CD4-positive, alpha-beta T cell treated with Interleukin-21 for 1 hour (primary cell): ENCODE measurements around the gene GXYLT2.
A peak's percentile ranks its signal among the peaks of the same experiment; 100 is the strongest.

Source experiments
- DNase-seq: peaks from one replicate; pipeline ENCODE4 v3.0.0-alpha.2; 2020

The GXYLT2 gene

DNA sequence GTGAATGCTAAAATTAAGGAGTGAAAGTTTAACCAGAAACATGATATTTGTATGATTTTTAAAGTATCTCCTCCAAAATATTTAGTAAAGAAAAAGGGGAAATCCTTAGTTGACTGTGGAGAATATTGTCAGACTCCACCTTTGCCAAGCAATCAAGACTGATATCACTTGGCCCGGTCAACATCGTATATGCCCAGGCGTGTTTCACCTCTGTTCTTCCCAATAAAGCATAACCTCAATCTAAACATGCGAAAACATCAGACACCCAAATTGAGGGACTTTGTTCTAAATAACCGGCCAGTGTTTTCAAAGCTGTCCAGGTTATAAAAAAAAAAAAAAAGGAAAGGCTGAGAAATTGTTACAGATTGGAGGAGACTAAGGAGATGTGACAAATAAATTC, 54.6 kb downstream of the GXYLT2 start:
- no peak for DNase-seq

DNA sequence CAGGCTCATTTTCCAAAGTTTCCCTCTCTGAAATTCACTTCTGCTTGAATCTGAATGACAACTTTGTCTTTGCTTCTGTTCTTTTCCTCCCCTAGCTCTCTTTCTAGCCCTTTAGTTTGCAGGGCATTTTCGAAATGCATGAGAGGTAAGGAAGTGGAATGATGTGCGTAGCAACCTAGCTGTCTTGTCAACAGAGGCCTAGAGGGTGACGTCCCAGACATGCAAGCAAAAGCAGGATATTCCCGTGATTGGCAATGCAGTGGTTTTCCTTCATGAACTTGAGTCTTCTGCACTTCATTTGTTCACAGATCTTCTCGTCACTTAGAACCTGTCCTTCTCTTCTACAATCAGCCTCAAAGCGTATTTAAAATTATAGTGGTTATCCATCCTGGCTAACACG, 56.9 kb downstream of the GXYLT2 start:
- DNase-seq, result no peak

DNA sequence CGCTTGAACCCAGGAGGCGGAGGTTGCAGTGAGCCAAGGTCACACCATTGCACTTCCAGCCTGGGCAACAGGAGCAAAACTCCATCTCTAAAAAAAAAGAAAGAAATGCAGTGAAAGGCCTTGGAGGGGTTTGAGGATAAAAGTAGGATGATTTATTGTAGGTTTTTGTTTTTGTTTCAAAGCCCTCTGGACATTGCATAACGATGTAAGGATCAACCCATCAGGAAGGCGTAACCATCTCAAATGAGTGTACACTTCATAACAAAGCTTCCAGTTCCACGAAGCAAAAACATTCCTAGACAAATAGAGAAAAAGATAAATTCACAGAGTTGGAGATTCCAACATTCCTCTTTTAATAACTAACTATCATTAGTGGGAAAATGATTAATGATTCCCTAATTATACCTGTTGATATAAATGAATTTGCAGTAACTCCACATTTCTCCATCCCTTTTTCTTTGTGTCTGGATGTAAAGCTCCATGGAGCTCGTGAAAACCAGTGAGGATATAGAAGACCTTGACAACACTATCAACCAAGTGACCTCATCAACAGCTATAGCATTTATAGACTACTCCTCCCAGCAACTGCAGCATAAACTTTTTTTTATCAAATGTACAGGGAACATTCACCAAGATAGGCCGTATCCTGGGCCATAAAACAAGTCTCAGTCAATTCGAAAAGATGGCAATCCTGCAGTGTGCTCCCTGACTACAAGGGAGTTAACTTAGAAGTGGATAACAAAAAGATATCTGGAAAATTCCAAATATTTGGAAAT, 60.1 kb downstream of the GXYLT2 start:
- DNase-seq, result no peak

DNA sequence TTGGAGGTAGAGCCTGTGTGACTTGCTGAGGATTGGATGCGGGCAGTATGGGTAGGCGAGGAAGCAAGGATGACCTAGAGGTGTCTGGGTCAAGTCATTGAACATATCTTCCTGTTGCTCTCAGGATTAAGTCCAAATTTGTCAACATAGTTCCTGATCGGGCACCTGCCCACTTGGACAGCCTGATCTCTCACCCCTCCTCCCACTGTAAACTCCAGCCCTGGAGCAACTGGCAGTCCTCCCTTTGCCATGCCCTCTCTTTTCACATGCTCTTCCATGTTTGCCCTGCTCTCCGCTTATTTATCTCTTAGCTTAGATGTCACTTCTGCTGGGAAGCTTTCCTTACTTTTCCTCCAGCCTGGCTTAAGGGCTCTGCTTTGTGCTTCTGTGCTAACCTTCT, 61.2 kb downstream of the GXYLT2 start:
- no peak for DNase-seq

DNA sequence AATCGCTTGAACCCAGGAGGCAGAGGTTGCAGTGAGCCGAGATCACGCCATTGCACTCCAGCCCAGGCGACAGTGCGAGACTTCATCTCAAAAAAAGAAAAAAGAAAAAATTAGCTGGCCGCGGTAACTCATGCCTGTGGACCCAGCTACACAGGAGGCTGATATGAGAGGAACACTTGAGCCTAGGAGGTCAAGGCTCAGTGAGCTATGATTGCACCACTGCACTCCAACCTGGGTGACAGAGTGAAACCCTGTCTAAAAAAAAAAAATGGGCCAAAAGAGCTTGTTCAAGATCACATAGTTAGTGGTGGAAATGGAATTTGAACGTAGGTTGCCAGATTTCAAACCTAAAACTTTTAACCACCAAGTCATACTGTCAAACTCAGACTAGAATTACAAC, 62.5 kb downstream of the GXYLT2 start:
- DNase-seq, result no peak

DNA sequence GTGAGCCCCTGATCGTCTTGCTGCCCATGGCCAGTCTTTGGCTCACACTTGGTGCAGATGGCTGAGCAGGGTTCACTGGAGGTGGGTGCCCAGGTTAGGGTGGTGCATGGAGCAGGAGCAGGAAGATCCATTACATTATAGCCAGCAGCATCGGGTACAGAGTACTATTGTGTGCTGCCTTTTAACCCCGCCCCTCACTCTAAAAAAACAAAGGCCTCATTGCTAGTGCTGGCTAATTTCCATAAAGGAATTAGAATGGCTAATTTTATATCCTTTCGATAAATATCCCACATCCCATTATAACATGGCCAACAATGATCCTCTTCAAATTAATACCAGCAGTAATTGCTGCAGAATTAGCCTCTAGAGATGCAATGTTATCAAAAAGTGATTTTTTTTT, 63.0 kb downstream of the GXYLT2 start:
- no peak for DNase-seq

DNA sequence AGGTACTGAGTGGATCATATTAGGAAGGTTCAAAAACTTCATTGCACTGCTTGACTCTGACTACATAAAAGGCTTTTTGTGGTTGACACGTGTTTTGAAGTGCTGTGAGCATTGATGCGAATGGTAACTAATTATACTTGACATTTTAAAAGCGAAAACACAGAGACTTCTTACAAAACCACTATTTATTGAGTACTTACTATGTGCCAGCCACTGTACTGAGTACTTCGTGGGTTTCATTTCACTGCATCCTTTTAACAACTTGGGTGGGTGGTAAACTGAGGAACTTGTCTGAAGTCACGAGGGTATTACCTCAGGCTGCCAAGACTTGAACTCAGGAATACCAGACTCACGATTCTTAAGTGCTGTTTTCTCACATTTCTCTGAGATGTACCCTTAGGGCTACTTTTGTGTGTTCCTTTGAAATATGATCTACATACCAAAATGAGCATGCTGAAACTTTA, 63.4 kb downstream of the GXYLT2 start:
- DNase-seq, result no peak

DNA sequence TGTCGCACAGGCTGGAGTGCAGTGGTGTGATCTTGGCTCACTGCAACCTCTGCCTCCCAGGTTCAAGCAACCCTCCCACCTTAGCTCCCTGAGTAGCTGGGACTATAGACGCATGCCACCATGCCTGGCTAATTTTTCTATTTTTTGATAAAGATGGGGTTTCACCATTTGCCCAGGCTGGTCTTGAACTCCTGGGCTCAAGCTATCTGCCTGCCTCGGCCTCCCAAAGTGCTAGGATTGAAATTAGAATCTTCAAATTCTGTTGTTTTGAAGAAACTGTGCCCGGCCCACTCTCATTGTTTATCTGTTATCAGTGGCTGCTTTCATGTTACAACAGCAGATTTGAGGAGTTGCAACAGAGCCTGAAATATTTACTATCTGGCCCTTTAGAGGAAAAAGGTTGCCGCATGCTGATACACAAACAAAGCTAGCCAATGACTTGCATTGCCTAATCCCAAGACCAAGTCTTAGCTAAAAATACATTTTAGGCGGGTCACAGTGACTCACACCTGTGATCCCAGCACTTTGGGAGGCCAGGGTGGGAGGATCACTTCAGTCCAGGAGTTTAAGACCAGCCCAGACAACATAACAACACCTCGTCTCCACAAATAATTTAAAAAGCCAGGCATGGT, 65.6 kb downstream of the GXYLT2 start:
- no peak for DNase-seq

DNA sequence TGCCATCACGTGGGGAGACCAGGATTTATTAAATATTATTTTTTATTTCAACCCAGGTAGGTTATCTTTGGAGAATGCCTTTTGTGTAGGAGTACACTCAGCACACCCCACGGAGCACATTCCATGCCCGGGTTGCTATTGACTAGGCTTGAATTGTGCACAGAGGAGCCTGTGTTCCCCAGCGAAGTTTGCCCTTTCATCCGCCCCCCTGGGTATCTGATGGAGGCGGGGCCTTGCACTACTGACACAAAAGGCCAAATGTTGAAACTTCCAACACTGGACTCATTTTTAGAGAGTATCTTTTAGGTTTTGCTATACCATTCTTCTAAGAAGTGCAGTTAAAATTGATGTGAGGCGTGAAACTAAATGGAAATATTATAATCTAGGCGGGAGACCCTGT, 69.5 kb downstream of the GXYLT2 start:
- DNase-seq, result no peak

DNA sequence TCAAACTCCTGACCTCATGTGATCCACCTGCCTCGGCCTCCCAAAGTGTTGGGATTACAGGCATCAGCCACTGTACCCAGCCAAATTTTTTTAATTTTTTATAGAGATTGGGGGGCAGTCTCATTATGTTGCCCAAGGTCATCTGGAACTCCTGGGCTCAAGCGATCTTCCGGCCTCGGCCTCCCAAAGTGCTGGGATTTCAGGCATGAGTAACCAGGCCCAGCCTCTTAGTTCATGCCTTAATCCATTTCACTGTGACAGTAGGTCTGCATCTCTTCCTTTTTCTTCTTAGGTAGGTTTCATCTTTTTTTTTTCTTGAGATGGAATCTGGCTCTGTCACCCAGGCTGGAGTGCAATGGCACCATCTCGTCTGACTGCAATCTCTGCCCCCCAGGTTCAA, 71.5 kb downstream of the GXYLT2 start:
- DNase-seq, result no peak

DNA sequence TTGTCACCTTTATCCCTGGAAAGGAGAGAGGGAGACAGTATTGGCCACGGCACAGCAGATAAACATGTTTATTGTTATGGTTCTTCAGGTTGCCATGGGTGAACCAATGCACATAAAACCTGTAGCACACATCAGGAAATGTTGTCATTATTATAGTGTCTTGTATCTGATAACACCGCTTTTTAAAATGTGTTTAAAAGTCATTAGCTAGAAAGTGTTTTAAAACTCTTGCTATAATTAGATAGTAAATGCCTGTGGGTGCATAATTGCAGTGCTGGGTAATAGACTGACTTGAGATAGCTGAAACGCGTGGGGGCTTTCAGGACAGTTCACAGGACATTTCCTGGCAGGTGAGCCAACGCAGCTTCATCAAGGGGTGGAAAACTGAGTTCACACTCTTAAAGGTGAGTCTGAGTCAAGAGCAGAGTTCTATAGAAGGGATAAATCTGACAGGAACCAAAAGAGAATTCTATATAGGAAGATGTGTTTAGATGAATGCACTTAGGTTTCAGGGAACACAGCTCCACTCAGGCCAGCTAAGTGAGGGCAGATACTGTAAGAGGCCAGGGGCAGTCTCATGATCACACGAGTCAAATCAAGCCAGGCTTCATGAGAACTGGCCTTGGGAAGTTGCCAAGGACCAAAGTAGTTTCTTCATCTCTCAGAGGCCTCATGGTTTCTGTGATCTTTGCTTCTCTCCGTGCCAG, 73.1 kb downstream of the GXYLT2 start:
- peak; percentile 23 for DNase-seq

DNA sequence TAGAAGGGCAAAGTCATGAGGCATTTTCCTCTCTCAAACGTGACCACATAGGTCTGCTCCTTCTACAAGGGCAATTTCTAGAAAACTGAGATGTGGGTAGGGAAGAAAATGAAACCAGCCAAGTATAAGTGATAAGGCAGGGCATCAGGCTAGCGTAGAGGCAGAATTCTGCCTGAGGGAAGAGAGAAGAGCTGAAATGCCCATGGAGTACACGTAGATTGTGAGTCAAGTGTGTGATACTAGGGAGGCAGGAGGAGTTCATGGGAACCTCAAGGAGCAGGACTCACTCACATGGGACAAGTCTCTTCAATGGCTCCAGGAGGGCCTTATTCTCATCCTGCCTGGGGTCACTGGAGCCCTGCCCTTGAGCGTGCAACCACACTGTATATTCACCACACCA, 73.9 kb downstream of the GXYLT2 start:
- no peak for DNase-seq

DNA sequence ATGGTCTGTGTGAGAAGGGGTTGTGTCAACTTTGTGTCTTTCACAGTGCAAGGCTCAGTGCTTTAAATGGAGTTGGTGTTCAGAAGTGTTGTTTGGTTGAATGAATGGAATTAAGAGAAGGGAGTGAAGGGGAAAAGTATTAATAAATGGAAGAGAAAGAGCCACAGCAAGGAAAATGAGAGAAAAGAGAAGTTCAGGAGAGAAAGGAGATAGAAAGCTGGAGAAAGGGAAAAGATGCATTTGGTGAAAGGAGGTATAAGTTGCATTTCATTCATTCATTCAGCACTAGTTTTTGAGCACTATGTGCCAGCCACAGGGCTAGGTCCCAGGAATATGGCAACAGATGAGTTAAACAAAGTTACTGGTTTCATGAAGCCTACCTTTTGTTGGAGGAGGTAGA, 74.5 kb downstream of the GXYLT2 start:
- no peak for DNase-seq

DNA sequence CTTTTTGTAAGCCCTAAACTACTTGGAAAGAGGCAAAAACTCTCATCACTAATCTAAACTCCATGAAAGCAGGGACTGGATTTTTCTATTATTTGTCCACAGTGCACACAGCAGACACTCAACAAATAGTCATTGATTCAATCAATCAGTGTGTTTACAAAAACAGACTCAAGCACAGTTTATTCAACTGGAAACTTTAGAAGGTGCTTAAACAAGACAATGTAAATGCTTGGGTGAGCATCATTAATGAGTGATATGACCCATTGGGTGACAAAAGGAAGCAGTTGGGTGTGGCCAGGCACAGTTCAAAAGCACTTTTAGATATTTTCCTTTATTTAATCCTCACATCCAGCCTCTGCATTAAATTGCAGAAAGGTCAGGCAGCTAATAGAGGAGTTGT, 76.8 kb downstream of the GXYLT2 start:
- peak; percentile 7 for DNase-seq

DNA sequence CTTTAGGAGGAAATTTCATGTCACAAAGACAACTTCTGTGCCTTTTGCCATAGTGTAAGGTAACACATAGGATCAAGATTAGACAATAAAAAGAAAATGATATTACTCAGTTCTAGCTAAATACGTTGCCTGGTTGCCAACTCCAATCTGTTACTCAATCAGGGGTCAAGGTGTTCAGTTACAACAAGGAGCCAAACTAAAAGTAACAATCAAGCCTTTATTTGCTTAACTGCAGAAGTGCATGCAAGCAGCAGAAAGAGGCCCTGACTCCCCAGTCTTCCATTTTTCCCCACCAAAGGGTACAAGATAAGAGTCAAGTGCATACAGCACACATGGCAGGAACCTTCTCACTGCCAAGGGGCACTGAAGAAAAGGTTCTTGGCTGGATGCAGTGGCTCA, 80.4 kb downstream of the GXYLT2 start:
- no peak for DNase-seq

DNA sequence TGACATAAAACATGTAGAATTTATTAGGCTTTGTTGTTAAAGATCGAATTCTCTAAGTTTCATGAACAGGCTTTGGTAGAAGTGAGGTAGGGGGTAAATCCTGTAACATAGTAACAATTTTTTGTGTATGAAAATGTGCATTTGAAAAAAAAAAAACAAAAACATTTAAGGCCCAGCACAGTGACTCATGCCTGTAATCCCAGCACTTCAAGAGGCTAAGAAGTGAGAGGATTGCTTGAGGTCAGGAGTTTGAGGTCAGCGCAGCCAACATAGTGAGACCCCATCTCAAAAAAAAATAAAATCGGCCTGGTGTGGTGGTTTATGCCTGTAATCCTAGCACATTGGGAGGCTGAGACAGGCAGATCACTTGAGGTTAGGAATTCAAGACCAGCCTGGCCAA, 81.9 kb downstream of the GXYLT2 start:
- no peak for DNase-seq

DNA sequence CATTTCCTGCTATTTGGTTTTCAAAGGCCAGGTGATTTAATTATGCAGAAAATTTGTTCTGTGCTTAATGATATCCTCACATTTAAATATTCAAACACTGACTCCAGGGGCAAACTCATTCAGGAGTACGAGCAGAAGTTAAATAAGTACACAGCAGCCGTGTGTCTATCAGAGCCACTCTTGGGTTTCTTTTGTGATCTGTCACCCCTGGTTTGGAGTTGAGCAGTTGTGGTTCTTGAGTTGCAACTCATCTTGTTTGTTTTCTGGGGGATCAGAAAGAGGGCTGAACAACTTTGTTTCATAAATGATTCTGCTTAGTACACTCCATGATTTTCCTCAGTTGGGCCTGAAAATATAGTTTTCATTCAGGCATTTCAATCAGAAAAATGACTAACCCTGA, 83.1 kb downstream of the GXYLT2 start:
- DNase-seq, result no peak

DNA sequence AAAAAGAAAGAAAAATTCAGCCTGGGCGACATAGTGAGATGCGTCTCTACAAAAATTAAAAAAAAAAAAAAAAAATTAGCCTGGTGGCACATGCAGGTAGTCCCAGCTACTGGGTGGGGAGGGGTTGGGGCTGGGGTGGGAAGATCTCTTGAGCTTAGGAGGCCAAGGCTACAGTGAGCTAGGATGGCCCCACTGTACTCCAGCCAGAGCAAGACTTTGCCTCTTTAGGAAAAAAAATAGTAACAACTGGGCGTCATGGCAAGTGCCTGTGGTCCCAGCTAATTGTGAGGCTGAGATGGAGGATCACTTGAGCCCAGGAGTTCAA, 84.8 kb downstream of the GXYLT2 start:
- DNase-seq, result no peak

DNA sequence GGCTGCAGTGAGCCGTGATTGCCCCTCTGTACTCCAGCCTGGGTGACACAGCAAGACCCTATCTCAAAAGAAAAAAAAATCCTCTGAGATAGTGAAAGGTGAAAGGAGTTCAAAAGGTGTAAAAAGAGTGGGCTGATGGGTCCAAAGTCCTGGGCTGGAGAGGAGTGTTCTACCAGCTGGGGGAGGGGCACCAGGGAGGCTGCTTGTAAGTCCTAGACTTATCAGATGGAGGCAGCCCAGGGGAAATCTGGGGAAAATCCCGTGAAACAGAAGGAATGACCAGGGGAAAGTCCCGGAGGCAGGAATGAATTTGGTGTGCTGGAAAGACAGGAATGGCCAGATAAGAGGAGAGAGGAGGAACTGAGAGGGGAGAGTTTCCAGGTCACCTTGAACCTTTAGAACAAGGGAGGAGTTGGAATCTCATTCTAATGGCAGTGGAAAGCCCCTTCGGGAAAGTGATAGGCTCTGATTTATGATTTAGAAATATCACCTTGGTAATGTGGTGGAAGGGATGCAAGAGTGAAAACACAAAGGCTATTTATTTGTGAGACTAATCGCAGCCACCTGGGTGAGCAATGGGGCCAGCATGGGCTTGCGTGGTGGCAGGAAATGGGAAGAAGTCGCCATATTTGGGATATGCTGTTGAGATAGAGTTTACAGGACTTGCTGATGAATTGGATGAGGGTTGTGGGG, 85.3 kb downstream of the GXYLT2 start:
- DNase-seq, result no peak

DNA sequence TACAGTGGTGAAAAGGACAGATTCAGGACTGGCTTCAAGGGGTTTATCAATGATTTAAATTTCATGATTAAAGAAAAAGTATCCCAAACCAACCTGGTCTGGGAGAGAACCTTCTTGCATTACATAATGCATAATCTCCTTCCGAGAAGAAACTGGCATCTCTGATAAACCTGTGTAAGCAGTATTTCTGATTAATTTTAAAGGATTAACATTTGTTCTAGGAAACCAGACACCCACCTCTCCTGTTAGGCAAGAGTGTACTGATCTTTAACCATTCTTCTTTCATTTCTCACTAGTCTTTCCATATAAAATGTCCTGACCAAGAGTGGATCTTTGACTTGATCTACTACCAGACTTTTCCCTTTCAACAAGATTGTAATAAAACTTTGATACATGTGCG, 85.9 kb downstream of the GXYLT2 start:
- no peak for DNase-seq

DNA sequence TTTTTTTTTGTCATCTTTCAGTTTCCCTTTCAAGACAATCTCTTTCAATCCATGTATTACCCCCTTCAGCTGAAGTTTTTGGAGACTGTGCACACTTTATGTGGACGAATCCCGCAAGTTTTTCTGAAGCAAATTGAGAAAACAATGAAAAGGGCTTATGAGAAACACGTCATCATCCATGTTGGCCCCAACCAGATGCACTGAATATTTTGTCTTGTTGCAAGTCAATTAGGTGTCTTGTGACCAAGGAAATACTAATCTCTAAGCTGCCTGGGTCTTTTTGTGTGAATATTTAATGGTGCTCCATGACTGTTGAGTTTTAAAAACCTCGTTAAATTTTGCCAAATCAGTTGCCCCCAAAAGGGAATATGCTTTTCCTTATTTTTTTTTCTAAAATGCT, 87.1 kb downstream of the GXYLT2 start:
- DNase-seq, result no peak

DNA sequence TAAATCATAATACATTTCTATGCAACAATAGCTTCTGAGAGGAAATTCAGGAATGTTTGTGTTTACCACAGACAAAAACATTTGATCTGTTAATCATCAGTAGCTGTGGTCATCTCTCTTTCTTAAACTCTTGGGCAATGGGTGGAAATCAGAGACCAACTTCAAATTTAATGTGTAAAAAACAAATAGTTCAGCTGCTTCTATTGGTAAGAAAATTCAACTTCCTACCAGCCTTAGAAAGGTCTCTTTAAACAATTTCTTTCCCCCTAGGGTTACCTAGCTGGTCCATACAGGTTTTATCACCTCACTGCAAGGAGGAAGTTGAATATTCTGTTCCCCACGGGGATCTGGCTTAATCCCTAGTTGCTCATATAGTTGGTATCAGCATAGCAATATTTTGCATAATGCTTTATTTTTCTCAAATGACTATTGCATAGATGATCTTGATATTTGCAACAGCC, 88.5 kb downstream of the GXYLT2 start:
- no peak for DNase-seq

DNA sequence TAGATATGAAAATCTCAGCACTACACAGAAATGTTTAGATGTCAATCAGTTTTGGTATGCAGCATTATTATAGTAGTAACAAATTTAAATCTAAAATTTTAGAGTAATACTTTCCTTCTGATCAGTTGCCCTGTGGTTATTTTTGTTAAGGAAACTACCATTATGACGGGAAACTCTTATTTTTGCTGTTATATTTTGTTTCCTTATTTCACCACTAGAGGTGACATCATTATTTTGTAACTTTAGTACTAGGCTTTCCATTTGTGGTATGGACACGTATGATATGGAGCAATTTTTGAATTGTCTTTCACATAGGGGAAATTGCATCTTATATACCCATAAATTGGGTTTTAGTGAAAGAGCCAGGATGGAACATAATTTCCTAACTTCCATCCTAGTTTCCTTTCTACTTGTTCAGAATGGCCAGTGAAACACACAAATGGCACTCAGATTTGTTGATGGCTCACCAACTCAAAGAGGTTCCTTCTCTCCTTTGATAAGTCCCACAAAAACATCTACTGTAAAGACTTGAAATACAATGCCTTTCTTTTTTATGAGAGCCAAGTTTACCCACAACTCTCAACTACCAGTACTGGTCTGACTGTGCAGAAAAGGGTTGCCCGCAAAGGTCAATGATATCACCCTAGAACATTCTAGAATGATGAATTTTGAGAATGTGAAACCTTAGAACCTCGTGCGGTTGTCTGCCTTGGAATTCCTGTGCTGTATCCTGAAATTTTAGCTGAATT, 89.4 kb downstream of the GXYLT2 start:
- peak; percentile 18 for DNase-seq
